ENCODE measurements around the gene MAP1B.
A peak's percentile ranks its signal among the peaks of the same experiment; 100 is the strongest.

Gene MAP1B

GRCh38 chr5:72183101-72183520 is 75.8 kb downstream of the MAP1B start:
- H3K9me3 Mint-ChIP-seq: no peaks in the 10 kb centered on the region
- H3K4me1 Mint-ChIP-seq: peaks cover 6% of the 10 kb centered on the region
- no peaks in the 10 kb centered on the region for H3K27me3 Mint-ChIP-seq (ENCODE audit: low read depth, poor library complexity)
- no peak overlapping the region for H3K4me3 Mint-ChIP-seq
- DNase-seq: no peak
- peaks cover 46% of the 10 kb centered on the region for H3K36me3 Mint-ChIP-seq (ENCODE audit: low read depth)
- TF ChIP-seq, protein P1, sequence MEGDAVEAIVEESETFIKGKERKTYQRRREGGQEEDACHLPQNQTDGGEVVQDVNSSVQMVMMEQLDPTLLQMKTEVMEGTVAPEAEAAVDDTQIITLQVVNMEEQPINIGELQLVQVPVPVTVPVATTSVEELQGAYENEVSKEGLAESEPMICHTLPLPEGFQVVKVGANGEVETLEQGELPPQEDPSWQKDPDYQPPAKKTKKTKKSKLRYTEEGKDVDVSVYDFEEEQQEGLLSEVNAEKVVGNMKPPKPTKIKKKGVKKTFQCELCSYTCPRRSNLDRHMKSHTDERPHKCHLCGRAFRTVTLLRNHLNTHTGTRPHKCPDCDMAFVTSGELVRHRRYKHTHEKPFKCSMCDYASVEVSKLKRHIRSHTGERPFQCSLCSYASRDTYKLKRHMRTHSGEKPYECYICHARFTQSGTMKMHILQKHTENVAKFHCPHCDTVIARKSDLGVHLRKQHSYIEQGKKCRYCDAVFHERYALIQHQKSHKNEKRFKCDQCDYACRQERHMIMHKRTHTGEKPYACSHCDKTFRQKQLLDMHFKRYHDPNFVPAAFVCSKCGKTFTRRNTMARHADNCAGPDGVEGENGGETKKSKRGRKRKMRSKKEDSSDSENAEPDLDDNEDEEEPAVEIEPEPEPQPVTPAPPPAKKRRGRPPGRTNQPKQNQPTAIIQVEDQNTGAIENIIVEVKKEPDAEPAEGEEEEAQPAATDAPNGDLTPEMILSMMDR (IDR thresholded peaks at IDR 0.05): no peak
- H3K27ac Mint-ChIP-seq: no peak overlapping the region

DNA sequence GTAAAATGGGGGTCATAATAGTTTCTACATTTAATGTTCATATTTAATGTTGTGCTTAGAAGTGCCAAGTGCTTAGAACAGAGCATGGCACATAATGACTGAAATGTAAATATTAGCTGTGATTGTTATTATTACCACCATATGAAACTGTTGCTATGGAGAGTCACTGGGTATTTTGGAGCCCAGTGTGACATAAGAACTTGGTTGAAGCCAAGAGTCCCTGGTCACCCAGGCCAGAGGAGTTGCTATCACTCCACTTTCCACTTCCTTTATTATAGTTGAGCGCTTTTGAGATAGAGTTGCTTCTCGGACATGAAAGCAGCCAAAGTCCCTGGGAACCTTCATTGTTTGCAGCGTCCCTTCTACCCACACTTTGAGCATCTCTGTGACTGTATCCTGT is 77.1 kb downstream of the MAP1B start:
- H3K27me3 Mint-ChIP-seq (ENCODE audit: low read depth, poor library complexity): no peaks in the 10 kb centered on the region
- no peak overlapping the region for H3K27ac Mint-ChIP-seq
- peaks cover 6% of the 10 kb centered on the region for H3K4me1 Mint-ChIP-seq
- peaks cover 48% of the 10 kb centered on the region for H3K36me3 Mint-ChIP-seq (ENCODE audit: low read depth)
- no peak for DNase-seq
- TF ChIP-seq, protein P1 (IDR thresholded peaks at IDR 0.05): no peak
- H3K9me3 Mint-ChIP-seq: no peaks in the 10 kb centered on the region
- H3K4me3 Mint-ChIP-seq: no peak overlapping the region

DNA sequence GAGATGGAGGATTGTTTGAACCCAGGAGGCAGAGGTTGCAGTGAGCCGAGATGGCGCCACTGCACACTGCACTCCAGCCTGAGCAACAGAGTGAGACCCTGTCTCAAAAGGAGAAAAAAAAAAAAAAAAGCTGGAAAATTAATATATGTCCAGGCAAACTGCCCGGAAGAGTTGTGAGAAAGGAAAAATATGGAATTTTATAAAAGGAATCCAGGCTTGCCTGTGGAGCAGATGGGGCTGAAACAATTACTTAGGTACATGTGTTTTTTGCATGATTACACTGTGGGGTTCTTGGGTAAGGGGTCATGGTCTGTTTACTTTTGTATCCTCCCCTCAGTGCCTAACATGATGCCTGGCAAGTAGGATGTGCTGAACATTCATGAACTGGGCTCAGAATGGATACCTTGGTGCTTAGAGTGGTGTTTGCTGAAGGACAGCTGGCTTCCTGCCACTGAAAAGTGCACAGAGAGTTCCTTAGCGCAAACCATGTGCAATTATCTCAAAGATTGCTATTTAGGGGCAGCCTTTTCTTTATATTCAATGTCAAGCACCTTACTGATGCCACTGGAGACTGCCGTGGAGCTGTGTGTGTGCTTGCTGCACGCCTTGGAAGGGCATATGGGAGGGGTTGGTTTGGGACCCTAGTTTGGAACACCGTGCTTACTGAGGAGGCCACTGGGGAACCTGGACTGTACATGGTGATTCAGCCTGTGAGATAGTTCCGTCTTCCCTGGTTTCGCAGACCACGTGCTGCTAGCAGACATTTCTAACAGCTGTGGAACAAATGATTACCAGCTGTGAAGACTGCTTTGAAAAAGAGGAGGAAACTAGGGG is 78.4 kb downstream of the MAP1B start:
- Mint-ChIP-seq H3K36me3 (ENCODE audit: low read depth) (peaks cover 61% of the 10 kb centered on the region), H3K27ac (peak overlapping the region; percentile 48), H3K4me3 (no peak overlapping the region), H3K4me1 (peaks cover 6% of the 10 kb centered on the region), H3K9me3 (no peaks in the 10 kb centered on the region), H3K27me3 (ENCODE audit: low read depth, poor library complexity) (no peaks in the 10 kb centered on the region)
- no peak for DNase-seq
- TF ChIP-seq, protein P1 (IDR thresholded peaks at IDR 0.05): no peak

DNA sequence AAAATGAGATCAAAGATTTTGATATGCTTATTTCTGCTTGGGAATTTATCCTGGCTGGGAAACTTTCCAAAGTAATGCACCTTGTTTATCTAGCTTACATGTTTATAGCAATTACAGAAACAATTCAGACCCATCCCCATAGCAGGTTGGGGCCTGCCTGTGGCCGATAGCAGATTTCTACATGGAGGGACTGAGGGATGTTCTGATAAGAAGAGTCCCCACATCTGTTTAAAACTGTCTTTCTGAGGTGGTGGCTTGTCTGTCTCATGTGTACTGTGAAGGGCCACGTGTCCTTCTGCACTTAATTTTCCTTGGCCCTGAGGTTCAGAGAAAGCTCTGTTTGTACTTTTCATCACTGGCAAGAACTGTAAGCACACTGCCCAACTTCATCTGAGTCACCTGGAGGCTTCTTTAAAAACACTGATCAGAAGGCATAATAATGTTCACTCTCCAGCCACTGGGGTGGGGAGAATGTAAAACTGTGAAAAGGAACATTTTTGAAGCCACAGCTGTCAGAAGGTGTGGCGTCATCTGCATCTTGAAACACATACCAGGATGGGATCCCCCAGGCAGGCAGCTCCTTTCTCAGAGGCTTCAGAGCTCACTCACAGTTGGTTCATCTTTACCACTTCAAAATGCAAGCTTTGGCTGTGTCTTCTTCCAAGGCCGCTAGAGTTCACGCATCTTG is 80.3 kb downstream of the MAP1B start:
- TF ChIP-seq, protein P1 (IDR thresholded peaks at IDR 0.05): no peak
- H3K27ac Mint-ChIP-seq: peak overlapping the region; percentile 11
- H3K4me3 Mint-ChIP-seq: no peak overlapping the region
- no peaks in the 10 kb centered on the region for H3K27me3 Mint-ChIP-seq (ENCODE audit: low read depth, poor library complexity)
- H3K36me3 Mint-ChIP-seq (ENCODE audit: low read depth): peaks cover 70% of the 10 kb centered on the region
- no peak for DNase-seq
- no peaks in the 10 kb centered on the region for H3K9me3 Mint-ChIP-seq
- peaks cover 3% of the 10 kb centered on the region for H3K4me1 Mint-ChIP-seq

DNA sequence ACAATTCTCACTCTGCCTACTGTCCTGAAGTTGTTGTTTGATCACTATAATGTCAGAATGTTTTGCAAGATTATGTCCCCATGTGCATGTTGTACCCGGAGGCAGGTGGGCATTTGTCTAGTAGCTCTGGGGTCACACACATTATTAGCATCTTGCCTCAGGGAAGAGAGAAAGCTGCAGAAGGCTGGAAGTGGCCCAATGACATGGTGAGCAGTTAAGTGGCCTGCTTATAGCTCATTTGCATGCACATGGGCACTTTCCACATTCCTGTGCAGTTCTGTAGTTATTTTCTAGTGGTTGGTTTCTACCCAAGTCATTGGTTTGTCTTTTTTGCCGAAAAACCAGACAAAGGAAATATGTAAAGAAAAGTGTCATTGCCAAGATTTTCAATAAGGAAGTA is 80.9 kb downstream of the MAP1B start:
- Mint-ChIP-seq H3K27ac (no peak overlapping the region), H3K27me3 (ENCODE audit: low read depth, poor library complexity) (no peaks in the 10 kb centered on the region), H3K9me3 (no peaks in the 10 kb centered on the region), H3K4me1 (no peaks in the 10 kb centered on the region), H3K36me3 (ENCODE audit: low read depth) (peaks cover 74% of the 10 kb centered on the region), H3K4me3 (no peak overlapping the region)
- TF ChIP-seq, protein P1 (IDR thresholded peaks at IDR 0.05): no peak
- DNase-seq: no peak
